Liver (tissue), 9 donors: ENCODE data around the gene PJVK. TPM values are rescaled to one million over a fixed set of nuclear protein-coding genes. Genes with fewer than 3 reads are reported as not detected.
A peak's percentile ranks its signal among the peaks of the same experiment; 100 is the strongest.

ENCODE experiments used
- DNase-seq: peaks from one replicate; pipeline ENCODE4 v3.0.0-alpha.2; 2017; ENCODE audit warnings: low spot score
- H3K27ac ChIP-seq, 2 donors: one replicate each; pipeline ENCODE4 v1.7.0; 2013; ENCODE audit warnings: inconsistent platforms in 2 of 2, low read length in 2 of 2, control low read depth in 1 of 2, low read depth in 1 of 2, mild to moderate bottlenecking in 1 of 2
- H3K27me3 ChIP-seq, 4 donors: one replicate each; pipeline versions ENCODE4 v1.6.1 to v1.7.0; 2013; ENCODE audit warnings: low read length in 3 of 4, inconsistent platforms in 1 of 4, mild to moderate bottlenecking in 1 of 4, moderate library complexity in 1 of 4; ENCODE audit not compliant: control insufficient read depth in 4 of 4, insufficient read depth in 4 of 4
- H3K36me3 ChIP-seq, 4 donors: one replicate each; pipeline versions ENCODE4 v1.6.1 to v1.7.0; 2013; ENCODE audit warnings: low read length in 3 of 4, mild to moderate bottlenecking in 3 of 4, low read depth in 1 of 4, moderate library complexity in 1 of 4; ENCODE audit not compliant: control insufficient read depth in 4 of 4, insufficient read depth in 3 of 4
- H3K4me1 ChIP-seq, 4 donors: one replicate each; pipeline versions ENCODE4 v1.6.1 to v1.7.0; 2013; ENCODE audit warnings: low read length in 3 of 4, mild to moderate bottlenecking in 3 of 4, moderate library complexity in 1 of 4; ENCODE audit not compliant: control insufficient read depth in 4 of 4, insufficient read depth in 4 of 4
- H3K4me3 ChIP-seq, 3 donors: one replicate each; pipeline versions ENCODE4 v1.6.1 to v1.7.0; 2013; ENCODE audit warnings: low read length in 3 of 3, control low read depth in 1 of 3, low read depth in 1 of 3, mild to moderate bottlenecking in 1 of 3
- H3K9ac ChIP-seq, 2 donors: one replicate each; pipeline ENCODE4 v1.7.0; 2013; ENCODE audit warnings: low read length in 2 of 2, mild to moderate bottlenecking in 2 of 2, moderate library complexity in 2 of 2, control low read depth in 1 of 2, low read depth in 1 of 2
- H3K9me3 ChIP-seq, 4 donors: one replicate each; pipeline versions ENCODE4 v1.6.1 to v1.7.0; 2013; ENCODE audit warnings: low read length in 3 of 4; ENCODE audit not compliant: control insufficient read depth in 4 of 4
- EGR1 ChIP-seq, 2 donors: IDR thresholded peaks; 2 replicates each; pipeline ENCODE4 v1.6.1; 2016 to 2018; ENCODE audit warnings: antibody characterized with exemption in 2 of 2, low read depth in 2 of 2
- FOXA1 ChIP-seq: IDR thresholded peaks from 2 replicates; pipeline ENCODE4 v1.6.1; 2016; ENCODE audit warnings: antibody characterized with exemption
- FOXA2 ChIP-seq: IDR thresholded peaks from 2 replicates; pipeline ENCODE4 v1.6.1; 2016; ENCODE audit warnings: antibody characterized with exemption
- GABPA ChIP-seq, 2 donors: IDR thresholded peaks in 1 of 2; conservative IDR thresholded peaks in 1 of 2; 2 replicates each; pipeline ENCODE4 v1.6.1; 2016; ENCODE audit warnings: antibody characterized with exemption in 2 of 2, mild to moderate bottlenecking in 1 of 2, moderate library complexity in 1 of 2
- HNF4A ChIP-seq, 2 donors: conservative IDR thresholded peaks; 2 replicates each; pipeline ENCODE4 v1.6.1; 2016; ENCODE audit warnings: antibody characterized with exemption in 2 of 2, mild to moderate bottlenecking in 2 of 2
- HNF4G ChIP-seq: IDR thresholded peaks from 2 replicates; pipeline ENCODE4 v1.6.1; 2016; ENCODE audit warnings: antibody characterized with exemption
- JUND ChIP-seq, 2 donors: IDR thresholded peaks; 2 replicates each; pipeline ENCODE4 v1.6.1; 2016; ENCODE audit warnings: antibody characterized with exemption in 2 of 2
- NR2F2 ChIP-seq: IDR thresholded peaks from 2 replicates; pipeline ENCODE4 v1.6.1; 2016; ENCODE audit warnings: antibody characterized with exemption
- RAD21 ChIP-seq, 2 donors: IDR thresholded peaks; 2 replicates each; pipeline ENCODE4 v1.6.1; 2016; ENCODE audit warnings: antibody characterized with exemption in 2 of 2, mild to moderate bottlenecking in 2 of 2
- RXRA ChIP-seq, 2 donors: IDR thresholded peaks; 2 replicates each; pipeline ENCODE4 v1.6.1; 2017 to 2018; ENCODE audit warnings: antibody characterized with exemption in 2 of 2, mild to moderate bottlenecking in 1 of 2
- SP1 ChIP-seq: IDR thresholded peaks from 2 replicates; pipeline ENCODE4 v1.6.1; 2018; ENCODE audit warnings: antibody characterized with exemption, mild to moderate bottlenecking
- TAF1 ChIP-seq: conservative IDR thresholded peaks from 2 replicates; pipeline ENCODE4 v1.6.1; 2016; ENCODE audit warnings: antibody characterized with exemption, mild to moderate bottlenecking
- YY1 ChIP-seq: IDR thresholded peaks from 2 replicates; pipeline ENCODE4 v1.6.1; 2016; ENCODE audit warnings: antibody characterized with exemption, mild to moderate bottlenecking
- WGBS: extraction: QIAGEN DNeasy Blood & Tissue Kit; methylation state at CpG from one replicate; pipeline ENCODE4 v1.1.7; 2013; 5-methylcytosine and 5-hydroxymethylcytosine counted together
- polyA plus RNA-seq, 2 donors: library from polyadenylated mRNA; stranded (reverse) in 1 of 2; unstranded in 1 of 2; fragments of 200-250 nt in 1 of 2; fragments of >200 nt in 1 of 2; fragmentation: Nextera tagmentation in 1 of 2; extraction: Ambion mirVana in 1 of 2; gene quantifications; one replicate each; pipeline versions ENCODE4 v1.2.1 to v1.2.3, GENCODE V29; 2013 to 2015
- total RNA-seq, 2 donors: library from RNA; depleted of rRNA; stranded (reverse); fragments of >200 nt; gene quantifications; one replicate each; pipeline ENCODE4 v1.2.3, GENCODE V29; 2014
- TF ChIP-seq, protein P1 (sequence below): IDR thresholded peaks from 2 replicates; pipeline ENCODE4 v1.6.1; 2016; ENCODE audit warnings: antibody characterized with exemption, mild to moderate bottlenecking
- TF ChIP-seq, protein P2 (sequence below): IDR thresholded peaks from 2 replicates; pipeline ENCODE4 v1.6.1; 2016; ENCODE audit warnings: antibody characterized with exemption
- TF ChIP-seq, protein P3 (sequence below): fragments of 150-350 bp; IDR thresholded peaks from 2 replicates; pipeline ENCODE4 v1.5.1; 2017; ENCODE audit warnings: improper control_type of control experiment, low read depth, low read length; ENCODE audit not compliant: missing input control
- TF ChIP-seq, protein P4 (sequence below): IDR thresholded peaks from 2 replicates; pipeline ENCODE4 v1.6.1; 2016; ENCODE audit warnings: antibody characterized with exemption
- TF ChIP-seq, protein P5 (sequence below): IDR thresholded peaks from 2 replicates; pipeline ENCODE4 v1.6.1; 2016; ENCODE audit warnings: antibody characterized with exemption
- donor health status: healthy.
- donor health status: healthy.
- donor health status: healthy.
- donor health status: healthy.
- donor health status: healthy.

The PJVK gene
- total and polyA plus RNA-seq, 4 donors: 0.48 to 2.3 (median 1.4) TPM

DNA sequence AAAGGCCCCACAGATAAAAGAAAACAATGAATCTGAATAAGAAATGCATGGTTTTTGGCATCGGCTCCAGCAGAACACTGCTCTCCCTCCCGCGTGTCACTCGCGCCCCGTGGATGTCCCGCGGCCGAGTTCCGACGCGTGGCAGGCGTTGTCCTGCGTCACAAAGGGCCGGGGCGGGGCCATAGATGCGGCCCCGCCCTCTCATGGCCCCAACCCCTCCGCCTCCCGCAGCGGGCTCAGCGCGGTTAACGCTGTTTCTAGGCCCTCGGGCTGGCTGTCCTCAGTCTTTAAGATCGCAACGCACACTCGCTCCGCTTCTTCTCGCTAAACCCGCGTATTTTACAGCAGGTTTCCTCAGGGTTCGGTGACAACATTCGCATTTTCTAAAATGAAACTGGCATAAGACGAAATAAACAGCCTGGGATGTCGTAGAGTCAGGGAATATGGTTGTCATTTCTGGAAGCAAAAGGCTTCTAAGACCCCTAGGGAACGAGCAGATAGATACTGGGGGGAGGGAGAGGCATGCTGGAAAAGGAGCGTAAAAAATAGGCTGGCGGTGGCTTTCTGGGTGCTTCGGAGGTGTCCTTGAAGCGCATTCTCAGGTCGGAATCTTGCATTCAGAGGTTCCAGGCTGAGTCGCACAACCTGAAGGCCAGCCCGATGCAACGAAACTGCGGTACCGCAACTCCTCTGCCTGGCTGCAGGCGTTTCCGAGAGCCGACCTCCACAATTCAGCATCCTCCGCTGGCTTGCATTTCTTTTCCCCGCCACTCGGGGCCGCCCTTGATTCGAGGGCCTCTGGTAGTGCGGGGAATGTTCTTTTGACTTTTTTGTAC lies 27.5 kb downstream of the PJVK start, which contains the start of gene FKBP7:
FKBP7 (minus strand) TSS at position 162 of the 836 bp plus-strand sequence; CDS start at position 61, 101 bp downstream.
- Histone ChIP-seq H3K27me3 (no peaks in the 10 kb centered on the region), H3K4me1 (peaks cover 7 to 44% (median 27%) of the 10 kb centered on the region in 4 donors), H3K9ac (peak within 1 kb of the TSS; percentile 82 to 96), H3K36me3 (no peaks in the 10 kb centered on the region), H3K4me3 (peak within 1 kb of the TSS; percentile 74 to 95 (median 89)), H3K9me3 (no peaks in the 10 kb centered on the region), H3K27ac (peak within 1 kb of the TSS; percentile 93 to 96)
- under 1% methylated on average over 56 of the region's 56 CpGs for WGBS
- TF ChIP-seq, protein P1, sequence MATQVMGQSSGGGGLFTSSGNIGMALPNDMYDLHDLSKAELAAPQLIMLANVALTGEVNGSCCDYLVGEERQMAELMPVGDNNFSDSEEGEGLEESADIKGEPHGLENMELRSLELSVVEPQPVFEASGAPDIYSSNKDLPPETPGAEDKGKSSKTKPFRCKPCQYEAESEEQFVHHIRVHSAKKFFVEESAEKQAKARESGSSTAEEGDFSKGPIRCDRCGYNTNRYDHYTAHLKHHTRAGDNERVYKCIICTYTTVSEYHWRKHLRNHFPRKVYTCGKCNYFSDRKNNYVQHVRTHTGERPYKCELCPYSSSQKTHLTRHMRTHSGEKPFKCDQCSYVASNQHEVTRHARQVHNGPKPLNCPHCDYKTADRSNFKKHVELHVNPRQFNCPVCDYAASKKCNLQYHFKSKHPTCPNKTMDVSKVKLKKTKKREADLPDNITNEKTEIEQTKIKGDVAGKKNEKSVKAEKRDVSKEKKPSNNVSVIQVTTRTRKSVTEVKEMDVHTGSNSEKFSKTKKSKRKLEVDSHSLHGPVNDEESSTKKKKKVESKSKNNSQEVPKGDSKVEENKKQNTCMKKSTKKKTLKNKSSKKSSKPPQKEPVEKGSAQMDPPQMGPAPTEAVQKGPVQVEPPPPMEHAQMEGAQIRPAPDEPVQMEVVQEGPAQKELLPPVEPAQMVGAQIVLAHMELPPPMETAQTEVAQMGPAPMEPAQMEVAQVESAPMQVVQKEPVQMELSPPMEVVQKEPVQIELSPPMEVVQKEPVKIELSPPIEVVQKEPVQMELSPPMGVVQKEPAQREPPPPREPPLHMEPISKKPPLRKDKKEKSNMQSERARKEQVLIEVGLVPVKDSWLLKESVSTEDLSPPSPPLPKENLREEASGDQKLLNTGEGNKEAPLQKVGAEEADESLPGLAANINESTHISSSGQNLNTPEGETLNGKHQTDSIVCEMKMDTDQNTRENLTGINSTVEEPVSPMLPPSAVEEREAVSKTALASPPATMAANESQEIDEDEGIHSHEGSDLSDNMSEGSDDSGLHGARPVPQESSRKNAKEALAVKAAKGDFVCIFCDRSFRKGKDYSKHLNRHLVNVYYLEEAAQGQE: peak; percentile 30
- TF ChIP-seq, protein P2, sequence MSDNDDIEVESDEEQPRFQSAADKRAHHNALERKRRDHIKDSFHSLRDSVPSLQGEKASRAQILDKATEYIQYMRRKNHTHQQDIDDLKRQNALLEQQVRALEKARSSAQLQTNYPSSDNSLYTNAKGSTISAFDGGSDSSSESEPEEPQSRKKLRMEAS: no peak
- TF ChIP-seq, protein P3, sequence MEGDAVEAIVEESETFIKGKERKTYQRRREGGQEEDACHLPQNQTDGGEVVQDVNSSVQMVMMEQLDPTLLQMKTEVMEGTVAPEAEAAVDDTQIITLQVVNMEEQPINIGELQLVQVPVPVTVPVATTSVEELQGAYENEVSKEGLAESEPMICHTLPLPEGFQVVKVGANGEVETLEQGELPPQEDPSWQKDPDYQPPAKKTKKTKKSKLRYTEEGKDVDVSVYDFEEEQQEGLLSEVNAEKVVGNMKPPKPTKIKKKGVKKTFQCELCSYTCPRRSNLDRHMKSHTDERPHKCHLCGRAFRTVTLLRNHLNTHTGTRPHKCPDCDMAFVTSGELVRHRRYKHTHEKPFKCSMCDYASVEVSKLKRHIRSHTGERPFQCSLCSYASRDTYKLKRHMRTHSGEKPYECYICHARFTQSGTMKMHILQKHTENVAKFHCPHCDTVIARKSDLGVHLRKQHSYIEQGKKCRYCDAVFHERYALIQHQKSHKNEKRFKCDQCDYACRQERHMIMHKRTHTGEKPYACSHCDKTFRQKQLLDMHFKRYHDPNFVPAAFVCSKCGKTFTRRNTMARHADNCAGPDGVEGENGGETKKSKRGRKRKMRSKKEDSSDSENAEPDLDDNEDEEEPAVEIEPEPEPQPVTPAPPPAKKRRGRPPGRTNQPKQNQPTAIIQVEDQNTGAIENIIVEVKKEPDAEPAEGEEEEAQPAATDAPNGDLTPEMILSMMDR: peak; percentile 74
- TF ChIP-seq YY1 (peak; percentile 79), SP1 (peak; percentile 33), RAD21 (IDR thresholded peaks at IDR 0.05) (peak; percentile 77 to 81), HNF4G (no peak), TAF1 (peak; percentile 38), JUND (IDR thresholded peaks at IDR 0.05) (no peak), FOXA1 (peak; percentile 31), HNF4A (conservative IDR thresholded peaks at IDR 0.05) (peak; percentile 23 to 41), GABPA (IDR thresholded peaks at IDR 0.05 in 1 of 2, conservative IDR thresholded peaks at IDR 0.05 in 1 of 2) (no peak), NR2F2 (no peak), RXRA (IDR thresholded peaks at IDR 0.05) (peak in 1 of 2 donors; percentile 12)
- TF ChIP-seq, protein P4, sequence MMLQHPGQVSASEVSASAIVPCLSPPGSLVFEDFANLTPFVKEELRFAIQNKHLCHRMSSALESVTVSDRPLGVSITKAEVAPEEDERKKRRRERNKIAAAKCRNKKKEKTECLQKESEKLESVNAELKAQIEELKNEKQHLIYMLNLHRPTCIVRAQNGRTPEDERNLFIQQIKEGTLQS: no peak
- peak; percentile 86 for DNase-seq

DNA sequence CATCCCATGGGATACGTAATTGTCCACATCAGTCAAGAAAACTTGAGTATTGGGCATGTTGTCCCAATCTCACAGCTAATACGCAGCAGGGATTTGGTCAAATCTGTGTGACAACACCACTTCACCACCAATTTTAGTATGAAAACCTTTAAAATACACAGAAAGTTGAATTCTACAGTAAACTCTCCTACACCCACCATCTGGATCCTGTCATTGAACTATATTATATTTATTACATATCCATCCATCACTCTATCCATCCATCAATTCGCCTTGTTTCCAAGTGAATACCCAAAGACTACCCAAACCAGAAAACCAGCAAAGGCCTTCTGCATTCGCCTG lies 28.1 kb downstream of the PJVK start:
- WGBS: 45% methylated on average over 4 of the region's 4 CpGs
- TF ChIP-seq EGR1 (IDR thresholded peaks at IDR 0.05; ENCODE audit: low read depth in 2 of 2) (no peak), FOXA2 (no peak), GABPA (IDR thresholded peaks at IDR 0.05 in 1 of 2, conservative IDR thresholded peaks at IDR 0.05 in 1 of 2) (no peak), FOXA1 (no peak), NR2F2 (no peak), YY1 (no peak), HNF4A (conservative IDR thresholded peaks at IDR 0.05) (peak in 1 of 2 donors; percentile 1), RAD21 (IDR thresholded peaks at IDR 0.05) (no peak), SP1 (no peak), TAF1 (peak; percentile 2), HNF4G (no peak), RXRA (IDR thresholded peaks at IDR 0.05) (peak in 1 of 2 donors; percentile 0)
- TF ChIP-seq, protein P4: no peak
- TF ChIP-seq, protein P5, sequence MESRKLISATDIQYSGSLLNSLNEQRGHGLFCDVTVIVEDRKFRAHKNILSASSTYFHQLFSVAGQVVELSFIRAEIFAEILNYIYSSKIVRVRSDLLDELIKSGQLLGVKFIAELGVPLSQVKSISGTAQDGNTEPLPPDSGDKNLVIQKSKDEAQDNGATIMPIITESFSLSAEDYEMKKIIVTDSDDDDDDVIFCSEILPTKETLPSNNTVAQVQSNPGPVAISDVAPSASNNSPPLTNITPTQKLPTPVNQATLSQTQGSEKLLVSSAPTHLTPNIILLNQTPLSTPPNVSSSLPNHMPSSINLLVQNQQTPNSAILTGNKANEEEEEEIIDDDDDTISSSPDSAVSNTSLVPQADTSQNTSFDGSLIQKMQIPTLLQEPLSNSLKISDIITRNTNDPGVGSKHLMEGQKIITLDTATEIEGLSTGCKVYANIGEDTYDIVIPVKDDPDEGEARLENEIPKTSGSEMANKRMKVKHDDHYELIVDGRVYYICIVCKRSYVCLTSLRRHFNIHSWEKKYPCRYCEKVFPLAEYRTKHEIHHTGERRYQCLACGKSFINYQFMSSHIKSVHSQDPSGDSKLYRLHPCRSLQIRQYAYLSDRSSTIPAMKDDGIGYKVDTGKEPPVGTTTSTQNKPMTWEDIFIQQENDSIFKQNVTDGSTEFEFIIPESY: no peak
- TF ChIP-seq, protein P2: no peak
- TF ChIP-seq, protein P3: no peak
- Histone ChIP-seq H3K27ac (peak overlapping the region; percentile 93 to 96), H3K4me1 (peaks cover 6 to 50% (median 29%) of the 10 kb centered on the region in 4 donors), H3K27me3 (no peaks in the 10 kb centered on the region), H3K9ac (peak overlapping the region in 1 of 2 donors; percentile 33), H3K9me3 (no peaks in the 10 kb centered on the region), H3K36me3 (no peaks in the 10 kb centered on the region), H3K4me3 (peak overlapping the region in 2 of 3 donors; percentile 74 to 89)
- DNase-seq: no peak
